ENCODE measurements around the gene JAKMIP2. TPM values are rescaled to one million over a fixed set of nuclear protein-coding genes. Genes with fewer than 3 reads are reported as not detected.

Gene JAKMIP2
- total RNA-seq, 1 donor from 2014 or later: 14.6 TPM

GRCh38 chr5:147796556-147797308 lies 14.2 kb upstream of the JAKMIP2 start:
- DNase-seq (ENCODE audit: low spot score) (no peak), ATAC-seq (no peak)
- intact Hi-C loops (cut with DNase I): no loop called here

- intact Hi-C loops (cut with DNase I): no loop called here
- no peak for ATAC-seq
- DNase-seq (ENCODE audit: low spot score): no peak
Measured at GRCh38 chr5:147791181-147791580, 8.7 kb upstream of the JAKMIP2 start.

GRCh38 chr5:147789820-147790219 lies 7.3 kb upstream of the JAKMIP2 start:
- DNase-seq (ENCODE audit: low spot score) (no peak), ATAC-seq (peak; percentile 72)
- intact Hi-C loops (cut with DNase I): no loop called here

GRCh38 chr5:147788023-147788422 lies 5.5 kb upstream of the JAKMIP2 start:
- no peak for DNase-seq (ENCODE audit: low spot score)
- intact Hi-C loops (cut with DNase I): no loop called here
- peak; percentile 80 for ATAC-seq

- intact Hi-C loops (cut with DNase I): no loop called here
- ATAC-seq: no peak
- DNase-seq (ENCODE audit: low spot score): no peak
Measured at GRCh38 chr5:147786142-147786541, 3.6 kb upstream of the JAKMIP2 start.

GRCh38 chr5:147784146-147784987 lies 1.8 kb upstream of the JAKMIP2 start:
- ATAC-seq (no peak), DNase-seq (ENCODE audit: low spot score) (no peak)
- intact Hi-C loops (cut with DNase I): no loop called here

GRCh38 chr5:147780924-147781573 lies 1.5 kb downstream of the JAKMIP2 start:
- intact Hi-C loops (cut with DNase I): no loop called here
- ATAC-seq (no peak), DNase-seq (ENCODE audit: low spot score) (no peak)

- no peak for DNase-seq (ENCODE audit: low spot score)
- no peak for ATAC-seq
- intact Hi-C loops (cut with DNase I): no loop called here
Measured at GRCh38 chr5:147779694-147780093, 2.8 kb downstream of the JAKMIP2 start.

- DNase-seq (ENCODE audit: low spot score): no peak
- intact Hi-C loops (cut with DNase I): no loop called here
- ATAC-seq: no peak
Measured at GRCh38 chr5:147776989-147777388, 5.5 kb downstream of the JAKMIP2 start.

GRCh38 chr5:147773587-147773986 lies 8.9 kb downstream of the JAKMIP2 start:
- DNase-seq (ENCODE audit: low spot score) (no peak), ATAC-seq (no peak)
- intact Hi-C loops (cut with DNase I): no loop called here

- ATAC-seq (no peak), DNase-seq (ENCODE audit: low spot score) (no peak)
- intact Hi-C loops (cut with DNase I): no loop called here
Measured at GRCh38 chr5:147773139-147773538, 9.4 kb downstream of the JAKMIP2 start.

GRCh38 chr5:147767048-147767447 lies 15.5 kb downstream of the JAKMIP2 start:
- ATAC-seq (no peak), DNase-seq (ENCODE audit: low spot score) (no peak)
- intact Hi-C loops (cut with DNase I): no loop called here

GRCh38 chr5:147763791-147764525 lies 18.6 kb downstream of the JAKMIP2 start:
- DNase-seq (ENCODE audit: low spot score): no peak
- peak; percentile 63 for ATAC-seq
- intact Hi-C loops (cut with DNase I): no loop called here

- DNase-seq (ENCODE audit: low spot score) (no peak), ATAC-seq (no peak)
- intact Hi-C loops (cut with DNase I): no loop called here
Measured at GRCh38 chr5:147760086-147760875, 22.2 kb downstream of the JAKMIP2 start.

GRCh38 chr5:147759441-147759840 lies 23.1 kb downstream of the JAKMIP2 start:
- intact Hi-C loops (cut with DNase I): no loop called here
- ATAC-seq: no peak
- DNase-seq (ENCODE audit: low spot score): no peak

GRCh38 chr5:147756566-147756965 lies 26.0 kb downstream of the JAKMIP2 start:
- intact Hi-C loops (cut with DNase I): no loop called here
- ATAC-seq (peak; percentile 30), DNase-seq (ENCODE audit: low spot score) (no peak)

GRCh38 chr5:147754372-147755122 lies 28.0 kb downstream of the JAKMIP2 start:
- DNase-seq (ENCODE audit: low spot score) (no peak), ATAC-seq (no peak)
- intact Hi-C loops (cut with DNase I): no loop called here

GRCh38 chr5:147753765-147754164 lies 28.8 kb downstream of the JAKMIP2 start:
- intact Hi-C loops (cut with DNase I): no loop called here
- ATAC-seq: no peak
- no peak for DNase-seq (ENCODE audit: low spot score)

Measured in sciatic nerve (tissue), 2 donors.